ENCODE data around the gene NAXE. TPM values are rescaled to one million over a fixed set of nuclear protein-coding genes. Genes with fewer than 3 reads are reported as not detected.
"Not testable (repeated sequence)": the region's sequence is repeated elsewhere in the genome, so short reads cannot be mapped to it uniquely, and the experiment has no call there.

NAXE gene
- total RNA-seq, 4 donors from 2014 or later, result 37.0 to 52.7 (median 45.8) TPM

- no peak overlapping the region for H3K4me3 ChIP-seq (ENCODE audit: low read depth, poor library complexity, severe bottlenecking)
- no peak for TF ChIP-seq CTCF (IDR thresholded peaks at IDR 0.05)
- no peak for TF ChIP-seq POLR2A (IDR thresholded peaks at IDR 0.05)
- 71 to 74% methylated on average over 2 of the region's 2 CpGs for WGBS, 2 donors
- intact Hi-C loops (cut with DNase I; ENCODE audit: low total_unique reads), result no loop called here
- DNase-seq (ENCODE audit: low spot score in 2 of 2), result no peak
These were observed 35.8 kb downstream of the NAXE start for GRCh38 chr1:156627313-156627880.

GRCh38 chr1:156629823-156630449 is 38.4 kb downstream of the NAXE start:
- no peak for DNase-seq (ENCODE audit: low spot score in 2 of 2)
- TF ChIP-seq CTCF (IDR thresholded peaks at IDR 0.05) (no peak), POLR2A (IDR thresholded peaks at IDR 0.05) (no peak)
- WGBS, 2 donors, result 81 to 84% methylated on average over 8 of the region's 8 CpGs
- intact Hi-C loops (cut with DNase I; ENCODE audit: low total_unique reads), result no loop called here
- no peak overlapping the region for H3K4me3 ChIP-seq (ENCODE audit: low read depth, poor library complexity, severe bottlenecking)

- H3K4me3 ChIP-seq (ENCODE audit: low read depth, poor library complexity, severe bottlenecking); DNase-seq (ENCODE audit: low spot score in 2 of 2); intact Hi-C loops (cut with DNase I; ENCODE audit: low total_unique reads): not testable (repeated sequence)
- 54 to 60% methylated on average over 9 of the region's 9 CpGs for WGBS, 2 donors
These were observed 39.6 kb downstream of the NAXE start for GRCh38 chr1:156631152-156631551.

GRCh38 chr1:156632355-156632754 is 40.8 kb downstream of the NAXE start:
- WGBS, 2 donors, result 49 to 62% methylated on average over 3 of the region's 3 CpGs
- intact Hi-C loops (cut with DNase I; ENCODE audit: low total_unique reads), result no loop called here
- DNase-seq (ENCODE audit: low spot score in 2 of 2), result no peak
- no peak overlapping the region for H3K4me3 ChIP-seq (ENCODE audit: low read depth, poor library complexity, severe bottlenecking)
- TF ChIP-seq POLR2A (IDR thresholded peaks at IDR 0.05) (no peak), CTCF (IDR thresholded peaks at IDR 0.05) (no peak)

GRCh38 chr1:156638189-156638985 is 46.8 kb downstream of the NAXE start:
- DNase-seq (ENCODE audit: low spot score in 2 of 2), result no peak
- intact Hi-C loops (cut with DNase I; ENCODE audit: low total_unique reads), result no loop called here
- H3K4me3 ChIP-seq (ENCODE audit: low read depth, poor library complexity, severe bottlenecking), result no peak overlapping the region
- no peak for TF ChIP-seq POLR2A (IDR thresholded peaks at IDR 0.05)
- no peak for TF ChIP-seq CTCF (IDR thresholded peaks at IDR 0.05)
- 47 to 53% methylated on average over 8 of the region's 8 CpGs for WGBS, 2 donors

GRCh38 chr1:156639601-156640101 is 48.1 kb downstream of the NAXE start:
- WGBS, 2 donors, result 64 to 80% methylated on average over 5 to 6 of the region's 6 CpGs
- intact Hi-C loops (cut with DNase I; ENCODE audit: low total_unique reads), result no loop called here

More at GRCh38 chr1:156639601-156640101, 48.1 kb downstream of the NAXE start:
- no peak for DNase-seq (ENCODE audit: low spot score in 2 of 2)
- no peak overlapping the region for H3K4me3 ChIP-seq (ENCODE audit: low read depth, poor library complexity, severe bottlenecking)
- TF ChIP-seq CTCF (IDR thresholded peaks at IDR 0.05) (no peak), POLR2A (IDR thresholded peaks at IDR 0.05) (no peak)

All from lower leg skin (tissue), 4 donors.